Measurements from ENCODE around the gene PRAMEF18.
"Not testable (repeated sequence)": the region's sequence is repeated elsewhere in the genome, so short reads cannot be mapped to it uniquely, and the experiment has no call there.

- not testable (repeated sequence) for TF ChIP-seq MAX (CRISPR knock-in tag; IDR thresholded peaks at IDR 0.05); CTCF (IDR thresholded peaks at IDR 0.05); GABPB1 (CRISPR knock-in tag; IDR thresholded peaks at IDR 0.05)
Measured at GRCh38 chr1:13232056-13232455, 6.1 kb upstream of the PRAMEF18 start.

All from WTC11 (cell line).